Measurements from ENCODE around the gene FBXL20. TPM values are rescaled to one million over a fixed set of nuclear protein-coding genes. Genes with fewer than 3 reads are reported as not detected.

FBXL20 gene
- total RNA-seq, 1 donor from 2014 or later: 18.3 TPM

DNA sequence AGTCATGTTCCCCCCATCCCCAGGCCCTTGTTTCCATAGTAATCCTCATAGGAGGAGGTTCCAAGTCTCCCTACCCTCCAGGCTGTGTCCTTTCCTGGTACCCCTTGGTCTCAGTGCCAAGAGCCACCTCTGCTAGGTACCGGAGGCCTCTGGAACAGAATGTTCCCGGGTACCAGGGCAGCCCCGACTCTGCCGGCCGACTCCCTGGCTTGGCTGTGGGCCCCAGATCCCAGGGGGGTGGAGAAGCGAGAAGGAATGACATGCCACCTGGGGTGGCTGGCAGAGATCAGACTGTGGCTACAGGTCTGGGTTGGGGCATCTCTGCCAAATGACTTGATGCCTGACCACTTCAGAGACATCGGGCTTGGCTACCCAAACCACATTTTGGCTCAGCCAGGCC is 179.3 kb downstream of the FBXL20 start:
- Mint-ChIP-seq H3K9me3 (ENCODE audit: unreplicated experiment) (no peaks in the 10 kb centered on the region), H3K36me3 (ENCODE audit: low read depth, unreplicated experiment) (no peaks in the 10 kb centered on the region), H3K27ac (ENCODE audit: unreplicated experiment) (no peak overlapping the region), H3K4me3 (ENCODE audit: unreplicated experiment) (no peak overlapping the region), H3K27me3 (ENCODE audit: low read depth, unreplicated experiment) (peaks cover 51% of the 10 kb centered on the region), H3K4me1 (ENCODE audit: low read depth, unreplicated experiment) (peaks cover 2% of the 10 kb centered on the region)
- no peaks in the 10 kb centered on the region for H4K20me1 ChIP-seq (ENCODE audit: insufficient read depth, low read length)
- H3K4me1 ChIP-seq (ENCODE audit: insufficient read depth, low read length): peaks cover 6% of the 10 kb centered on the region
- H3K79me2 ChIP-seq (ENCODE audit: insufficient read depth, low read length): no peaks in the 10 kb centered on the region
- no peaks in the 10 kb centered on the region for H3K9me3 ChIP-seq (ENCODE audit: insufficient read depth, low read depth, low read length)
- DNase-seq (ENCODE audit: low read depth) (no peak), FAIRE-seq (no peak)
- H2AFZ ChIP-seq (ENCODE audit: low read depth, low read length): no peak overlapping the region
- no peak overlapping the region for H3K27ac ChIP-seq (ENCODE audit: low read depth, low read length)
- no peak for TF ChIP-seq EZH2 (IDR thresholded peaks at IDR 0.05; ENCODE audit: insufficient read depth, low read length)
- TF ChIP-seq, protein P1, sequence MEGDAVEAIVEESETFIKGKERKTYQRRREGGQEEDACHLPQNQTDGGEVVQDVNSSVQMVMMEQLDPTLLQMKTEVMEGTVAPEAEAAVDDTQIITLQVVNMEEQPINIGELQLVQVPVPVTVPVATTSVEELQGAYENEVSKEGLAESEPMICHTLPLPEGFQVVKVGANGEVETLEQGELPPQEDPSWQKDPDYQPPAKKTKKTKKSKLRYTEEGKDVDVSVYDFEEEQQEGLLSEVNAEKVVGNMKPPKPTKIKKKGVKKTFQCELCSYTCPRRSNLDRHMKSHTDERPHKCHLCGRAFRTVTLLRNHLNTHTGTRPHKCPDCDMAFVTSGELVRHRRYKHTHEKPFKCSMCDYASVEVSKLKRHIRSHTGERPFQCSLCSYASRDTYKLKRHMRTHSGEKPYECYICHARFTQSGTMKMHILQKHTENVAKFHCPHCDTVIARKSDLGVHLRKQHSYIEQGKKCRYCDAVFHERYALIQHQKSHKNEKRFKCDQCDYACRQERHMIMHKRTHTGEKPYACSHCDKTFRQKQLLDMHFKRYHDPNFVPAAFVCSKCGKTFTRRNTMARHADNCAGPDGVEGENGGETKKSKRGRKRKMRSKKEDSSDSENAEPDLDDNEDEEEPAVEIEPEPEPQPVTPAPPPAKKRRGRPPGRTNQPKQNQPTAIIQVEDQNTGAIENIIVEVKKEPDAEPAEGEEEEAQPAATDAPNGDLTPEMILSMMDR (IDR thresholded peaks at IDR 0.05; ENCODE audit: insufficient read depth, low read depth, low read length): no peak
- peaks cover 35% of the 10 kb centered on the region for H3K27me3 ChIP-seq (ENCODE audit: insufficient read depth, low read length)
- H3K9ac ChIP-seq (ENCODE audit: low read length): no peak overlapping the region
- no peak overlapping the region for H3K4me3 ChIP-seq (ENCODE audit: insufficient read depth, low read depth, low read length)
- no peaks in the 10 kb centered on the region for H3K36me3 ChIP-seq (ENCODE audit: insufficient read depth, low read length)
- H3K4me2 ChIP-seq (ENCODE audit: low read length): no peak overlapping the region

DNA sequence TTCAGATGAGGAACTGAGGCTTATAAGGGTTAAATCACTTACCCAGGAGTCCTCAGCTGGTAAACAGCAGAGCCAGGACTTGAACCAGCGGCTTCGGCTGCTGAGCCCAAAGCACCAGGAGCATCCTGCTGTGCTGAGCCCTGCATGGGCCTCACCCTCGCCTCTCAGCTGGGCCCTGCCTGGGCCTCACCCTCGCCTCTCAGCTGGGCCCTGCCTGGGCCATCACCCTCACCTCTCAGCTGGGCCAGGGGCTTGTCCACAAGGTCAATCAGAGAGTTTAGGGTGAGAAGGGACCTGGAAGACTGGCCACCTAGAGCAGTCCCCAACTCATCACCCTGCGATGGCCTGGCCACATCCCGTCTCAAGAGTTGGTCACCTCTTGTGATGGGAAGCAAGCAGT is 179.9 kb downstream of the FBXL20 start:
- Histone ChIP-seq H3K9ac (ENCODE audit: low read length) (no peak overlapping the region), H3K4me1 (ENCODE audit: insufficient read depth, low read length) (peaks cover 6% of the 10 kb centered on the region), H3K79me2 (ENCODE audit: insufficient read depth, low read length) (no peaks in the 10 kb centered on the region), H3K9me3 (ENCODE audit: insufficient read depth, low read depth, low read length) (no peaks in the 10 kb centered on the region), H4K20me1 (ENCODE audit: insufficient read depth, low read length) (no peaks in the 10 kb centered on the region), H3K27me3 (ENCODE audit: insufficient read depth, low read length) (peaks cover 38% of the 10 kb centered on the region), H3K4me2 (ENCODE audit: low read length) (no peak overlapping the region), H3K27ac (ENCODE audit: low read depth, low read length) (no peak overlapping the region), H2AFZ (ENCODE audit: low read depth, low read length) (no peak overlapping the region), H3K36me3 (ENCODE audit: insufficient read depth, low read length) (no peaks in the 10 kb centered on the region), H3K4me3 (ENCODE audit: insufficient read depth, low read depth, low read length) (no peak overlapping the region)
- FAIRE-seq: no peak
- DNase-seq (ENCODE audit: low read depth): no peak
- Mint-ChIP-seq H3K36me3 (ENCODE audit: low read depth, unreplicated experiment) (no peaks in the 10 kb centered on the region), H3K9me3 (ENCODE audit: unreplicated experiment) (no peaks in the 10 kb centered on the region), H3K27ac (ENCODE audit: unreplicated experiment) (no peak overlapping the region), H3K4me3 (ENCODE audit: unreplicated experiment) (no peak overlapping the region), H3K27me3 (ENCODE audit: low read depth, unreplicated experiment) (peaks cover 57% of the 10 kb centered on the region), H3K4me1 (ENCODE audit: low read depth, unreplicated experiment) (peaks cover 2% of the 10 kb centered on the region)
- TF ChIP-seq EZH2 (IDR thresholded peaks at IDR 0.05; ENCODE audit: insufficient read depth, low read length): no peak
- TF ChIP-seq, protein P1 (IDR thresholded peaks at IDR 0.05; ENCODE audit: insufficient read depth, low read depth, low read length): no peak

DNA sequence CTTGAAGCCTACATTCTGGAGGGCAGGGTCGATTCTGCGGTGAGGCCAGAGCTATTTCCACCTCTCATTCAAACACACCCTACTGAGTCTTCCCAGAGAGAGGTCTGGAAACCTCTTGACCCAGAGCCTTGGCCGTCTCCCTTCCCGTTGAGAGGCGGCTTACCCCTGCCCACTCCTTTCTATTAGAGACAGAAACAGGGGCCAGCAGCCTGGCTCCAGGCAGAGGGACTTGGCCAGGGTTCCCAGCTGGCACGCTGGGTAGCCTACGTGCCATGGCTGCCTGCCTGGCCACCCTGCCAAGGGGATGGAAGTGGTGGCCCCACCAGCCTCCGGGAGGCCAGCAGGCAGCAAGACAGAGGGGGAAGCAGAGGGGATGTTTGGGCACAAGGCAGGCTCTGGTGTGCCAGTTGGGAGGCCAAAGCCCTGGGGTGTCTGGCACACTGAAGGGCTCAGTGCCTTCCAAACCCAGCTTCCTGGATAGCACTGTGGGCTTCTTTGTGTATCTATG is 181.7 kb downstream of the FBXL20 start:
- Histone ChIP-seq H3K36me3 (ENCODE audit: insufficient read depth, low read length) (no peaks in the 10 kb centered on the region), H3K4me1 (ENCODE audit: insufficient read depth, low read length) (no peaks in the 10 kb centered on the region), H3K9me3 (ENCODE audit: insufficient read depth, low read depth, low read length) (no peaks in the 10 kb centered on the region), H3K9ac (ENCODE audit: low read length) (no peak overlapping the region), H3K4me2 (ENCODE audit: low read length) (no peak overlapping the region), H2AFZ (ENCODE audit: low read depth, low read length) (no peak overlapping the region), H3K27ac (ENCODE audit: low read depth, low read length) (no peak overlapping the region), H3K27me3 (ENCODE audit: insufficient read depth, low read length) (peaks cover 33% of the 10 kb centered on the region), H3K79me2 (ENCODE audit: insufficient read depth, low read length) (no peaks in the 10 kb centered on the region), H3K4me3 (ENCODE audit: insufficient read depth, low read depth, low read length) (no peak overlapping the region), H4K20me1 (ENCODE audit: insufficient read depth, low read length) (no peaks in the 10 kb centered on the region)
- no peak for FAIRE-seq
- no peak for TF ChIP-seq EZH2 (IDR thresholded peaks at IDR 0.05; ENCODE audit: insufficient read depth, low read length)
- TF ChIP-seq, protein P1 (IDR thresholded peaks at IDR 0.05; ENCODE audit: insufficient read depth, low read depth, low read length): no peak
- Mint-ChIP-seq H3K4me1 (ENCODE audit: low read depth, unreplicated experiment) (peaks cover 2% of the 10 kb centered on the region), H3K27me3 (ENCODE audit: low read depth, unreplicated experiment) (peaks cover 67% of the 10 kb centered on the region), H3K36me3 (ENCODE audit: low read depth, unreplicated experiment) (no peaks in the 10 kb centered on the region), H3K4me3 (ENCODE audit: unreplicated experiment) (no peak overlapping the region), H3K27ac (ENCODE audit: unreplicated experiment) (no peak overlapping the region), H3K9me3 (ENCODE audit: unreplicated experiment) (no peaks in the 10 kb centered on the region)
- DNase-seq (ENCODE audit: low read depth): no peak

Measured in astrocyte (in vitro differentiated cells and primary cell).